NCI-H774 (cell line): ENCODE data around the gene ABCC5.

Source experiments
- DNase-seq: peaks from one replicate; lab custom pipeline; 2025; lab: John Stamatoyannopoulos, UW

Gene ABCC5

DNA sequence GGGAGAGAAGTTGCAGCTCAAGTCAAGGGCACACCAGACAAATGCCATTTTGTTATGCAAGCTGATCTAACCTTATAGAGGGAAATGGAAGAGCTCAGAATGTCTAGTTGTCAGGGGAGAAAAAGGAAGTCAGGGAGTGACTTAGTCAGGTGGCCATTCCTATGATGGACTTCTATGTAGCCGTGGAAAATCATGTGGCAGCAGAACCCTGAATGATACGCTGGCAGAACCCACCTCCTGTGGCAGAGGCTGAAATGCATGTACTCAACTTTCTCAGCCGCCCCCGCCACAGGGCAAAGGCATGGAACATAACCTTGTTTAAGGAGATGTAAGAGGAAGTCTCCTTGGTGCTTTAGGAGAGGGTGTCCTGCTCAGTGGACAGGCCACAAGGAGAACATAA is 95.3 kb downstream of the ABCC5 start:
- DNase-seq, result no peak

DNA sequence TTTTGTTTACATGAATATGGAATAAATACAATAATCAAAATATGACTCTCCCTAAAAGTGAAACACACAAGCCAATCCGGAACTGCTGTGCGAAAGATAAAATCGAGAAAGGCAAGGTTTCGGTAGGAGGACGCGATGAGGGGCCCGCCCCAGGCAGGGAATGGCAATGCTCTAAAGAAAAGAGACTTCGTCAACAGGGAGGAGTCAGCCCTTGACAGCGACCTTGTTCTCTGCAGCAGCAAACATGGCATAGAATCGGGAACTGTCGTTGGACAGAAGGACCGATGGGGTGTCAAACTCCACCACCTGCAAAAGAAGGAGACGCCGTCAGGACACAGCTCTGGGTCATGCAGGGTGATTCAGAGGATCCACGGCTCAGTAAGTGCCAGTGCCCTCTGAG is 96.6 kb downstream of the ABCC5 start:
- DNase-seq, result no peak

DNA sequence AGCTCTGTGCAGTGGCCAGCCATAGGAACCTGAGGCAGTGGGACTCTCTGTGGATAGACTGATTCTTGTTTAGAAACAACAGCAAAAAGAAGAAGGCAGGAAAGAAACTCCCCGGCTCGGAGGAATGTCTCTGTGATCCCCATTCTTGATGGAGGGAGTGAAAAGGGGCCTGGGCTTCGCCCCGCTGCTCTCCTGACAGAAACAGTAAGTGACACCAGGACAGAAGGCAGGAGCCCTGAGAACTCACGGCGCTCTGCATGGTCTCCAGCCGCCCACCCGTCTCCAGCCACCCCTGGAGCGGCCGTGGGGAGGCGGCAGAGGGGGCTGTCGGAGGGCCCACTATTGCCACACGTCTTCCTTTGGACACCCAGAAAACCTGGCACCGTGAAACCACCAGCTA is 97.3 kb downstream of the ABCC5 start:
- no peak for DNase-seq

DNA sequence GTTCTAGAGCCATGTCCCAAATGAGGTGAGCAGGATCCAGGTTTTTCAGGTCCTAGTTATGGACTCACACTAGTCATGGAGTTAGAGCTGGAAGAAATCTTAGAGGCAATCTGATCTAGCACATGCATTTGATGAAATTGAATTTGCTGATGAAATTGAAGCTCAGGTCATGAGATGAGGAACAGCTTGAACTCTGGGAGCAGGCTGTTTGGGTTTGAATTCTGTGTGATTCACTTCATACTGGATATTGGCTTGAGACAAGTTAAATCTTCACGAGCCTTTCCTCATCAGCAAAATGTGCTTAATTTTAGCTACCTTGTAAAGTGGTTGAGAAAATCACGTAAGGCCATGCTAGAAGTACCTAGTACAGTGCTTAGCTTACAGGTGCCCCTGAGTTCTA is 99.5 kb downstream of the ABCC5 start:
- DNase-seq, result no peak

DNA sequence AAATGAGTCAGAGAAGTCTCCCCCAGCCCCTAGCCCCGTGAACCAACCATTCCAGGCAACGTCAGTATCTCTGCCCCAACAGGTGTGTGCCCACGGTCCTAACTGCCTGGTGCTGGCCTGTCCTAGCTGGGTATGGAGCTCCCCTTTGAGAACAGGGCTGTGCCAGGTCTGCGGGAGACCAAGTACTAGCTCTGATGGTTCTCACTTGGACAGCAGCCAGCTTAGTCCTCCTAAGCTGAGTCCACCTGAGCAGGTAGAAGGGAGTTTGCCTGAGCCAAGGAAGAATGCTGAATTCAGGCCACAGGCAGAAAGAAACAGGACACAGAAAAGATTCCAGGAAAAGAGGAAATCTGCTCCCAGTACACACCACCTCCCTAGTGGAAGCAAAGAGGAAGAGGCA is 99.9 kb downstream of the ABCC5 start:
- no peak for DNase-seq

DNA sequence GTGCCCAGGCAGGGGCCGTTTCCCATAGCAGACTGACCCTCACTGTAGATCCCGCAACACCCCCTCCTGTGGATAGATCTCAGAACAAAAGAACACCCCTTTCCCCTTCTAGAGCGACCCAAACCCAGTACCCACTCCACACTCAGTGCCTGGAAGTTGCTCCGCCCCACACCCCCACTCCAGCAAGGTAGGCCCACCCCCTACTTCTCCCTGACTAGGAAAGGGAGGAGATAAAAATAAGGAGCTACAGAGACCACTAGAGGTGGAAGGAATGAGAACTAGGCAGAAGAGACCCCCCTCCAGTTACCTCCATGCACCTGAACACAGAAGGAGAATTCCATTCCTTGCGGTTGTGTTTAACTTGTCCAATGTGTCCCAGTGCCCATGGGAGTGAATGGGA is 102.8 kb downstream of the ABCC5 start:
- DNase-seq, result no peak

DNA sequence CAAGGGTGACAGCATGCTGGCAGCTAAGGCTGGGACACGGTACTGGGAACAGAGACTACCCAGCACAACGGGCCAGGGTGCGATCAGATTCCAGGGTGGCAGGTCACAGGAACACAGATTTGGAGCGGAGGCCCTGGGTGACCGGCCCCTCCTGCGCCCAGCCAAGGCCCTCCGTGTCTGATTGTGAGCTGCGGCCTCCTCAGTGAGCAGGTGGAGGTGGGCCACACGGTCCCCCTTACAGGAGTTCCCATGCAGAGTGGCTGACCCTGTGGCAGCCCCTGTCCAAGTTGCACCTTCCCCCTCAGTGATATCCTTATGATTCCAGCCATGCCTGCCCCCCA is 104.1 kb downstream of the ABCC5 start:
- no peak for DNase-seq

DNA sequence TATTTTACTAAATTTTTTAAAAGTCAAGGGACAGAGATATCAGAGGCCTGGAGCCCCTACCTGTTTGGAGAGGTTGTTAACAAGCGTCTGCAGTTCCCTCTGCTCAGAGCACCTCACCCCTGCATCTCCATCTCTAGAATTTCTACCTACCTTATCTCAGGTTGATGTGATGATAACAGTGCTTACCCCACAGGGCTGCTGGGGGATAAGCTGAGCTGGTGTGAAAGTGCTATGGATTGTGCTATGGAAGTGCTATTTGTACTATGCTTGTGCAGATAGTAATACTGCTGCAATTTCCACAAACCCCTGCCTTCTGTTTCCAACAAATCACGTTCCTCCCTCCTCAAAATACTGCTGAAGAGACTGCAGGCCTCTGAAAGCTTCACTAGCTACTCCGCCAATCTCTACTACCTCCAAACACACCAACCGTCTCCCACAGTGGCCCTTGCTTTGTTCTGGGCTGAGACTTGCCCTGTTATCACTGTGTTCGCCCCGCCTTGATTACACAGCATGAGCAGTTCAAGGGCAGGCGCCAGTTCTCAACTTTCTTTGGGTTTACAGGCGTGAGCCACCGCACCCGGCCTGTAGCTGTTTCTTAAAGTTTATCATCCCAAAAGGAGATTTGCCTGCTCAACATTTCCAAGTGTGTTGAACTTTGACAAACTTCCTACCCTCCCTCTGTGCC is 104.6 kb downstream of the ABCC5 start:
- DNase-seq, result no peak

DNA sequence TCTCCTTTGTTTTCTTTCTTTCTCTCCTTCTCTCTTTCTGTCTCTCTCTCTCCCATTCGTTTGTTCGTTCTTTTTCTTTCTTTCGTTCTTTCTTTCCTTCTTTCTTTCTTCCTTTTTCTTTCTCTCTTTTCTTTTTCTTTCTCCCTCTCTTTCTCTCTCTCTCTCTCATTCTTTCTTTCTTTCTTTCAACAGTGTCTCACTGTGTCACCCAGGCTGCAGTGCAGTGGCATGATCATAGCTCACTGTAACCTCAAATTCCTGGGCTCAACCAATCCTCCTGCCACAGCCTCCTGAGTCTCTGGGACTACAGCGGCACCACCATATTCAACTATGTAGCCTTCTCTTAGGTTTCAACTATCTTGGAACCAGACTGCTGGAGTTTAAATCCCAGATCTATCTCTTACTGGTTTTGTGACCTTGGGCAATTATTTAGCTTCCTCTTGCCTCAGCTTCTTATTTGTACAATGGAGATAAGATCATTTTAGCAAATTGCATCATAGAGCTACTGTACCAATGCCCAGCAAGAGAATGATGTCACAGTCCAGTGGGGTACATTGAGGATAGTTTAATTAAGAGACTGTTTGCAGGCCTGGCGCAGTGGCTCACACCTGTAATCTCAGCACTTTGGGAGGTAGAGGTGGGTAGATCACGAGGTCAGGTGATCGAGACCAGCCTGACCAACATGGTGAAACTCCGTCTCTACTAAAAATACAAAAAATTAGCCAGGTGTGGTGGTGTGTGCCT is 105.7 kb downstream of the ABCC5 start:
- DNase-seq, result no peak

DNA sequence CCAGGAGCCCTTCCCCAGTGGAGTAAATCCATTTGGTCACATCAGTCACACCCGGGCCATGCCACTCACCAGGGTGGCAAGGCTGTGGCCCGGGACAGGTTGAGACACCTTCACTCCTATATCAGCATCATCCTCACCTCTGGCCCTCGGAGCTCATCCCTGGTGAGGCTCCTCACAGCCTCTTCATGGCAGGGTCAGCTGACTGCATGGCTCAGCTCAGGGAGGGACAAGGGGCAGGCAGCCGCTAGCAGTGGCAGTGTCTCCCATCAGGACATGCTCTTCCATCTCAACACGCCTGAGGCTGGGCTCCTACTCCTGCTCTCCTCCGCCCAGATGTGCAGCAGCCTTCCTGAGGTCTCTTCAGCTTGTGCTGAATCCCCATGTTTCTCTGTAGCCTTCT is 106.6 kb downstream of the ABCC5 start:
- DNase-seq, result no peak

DNA sequence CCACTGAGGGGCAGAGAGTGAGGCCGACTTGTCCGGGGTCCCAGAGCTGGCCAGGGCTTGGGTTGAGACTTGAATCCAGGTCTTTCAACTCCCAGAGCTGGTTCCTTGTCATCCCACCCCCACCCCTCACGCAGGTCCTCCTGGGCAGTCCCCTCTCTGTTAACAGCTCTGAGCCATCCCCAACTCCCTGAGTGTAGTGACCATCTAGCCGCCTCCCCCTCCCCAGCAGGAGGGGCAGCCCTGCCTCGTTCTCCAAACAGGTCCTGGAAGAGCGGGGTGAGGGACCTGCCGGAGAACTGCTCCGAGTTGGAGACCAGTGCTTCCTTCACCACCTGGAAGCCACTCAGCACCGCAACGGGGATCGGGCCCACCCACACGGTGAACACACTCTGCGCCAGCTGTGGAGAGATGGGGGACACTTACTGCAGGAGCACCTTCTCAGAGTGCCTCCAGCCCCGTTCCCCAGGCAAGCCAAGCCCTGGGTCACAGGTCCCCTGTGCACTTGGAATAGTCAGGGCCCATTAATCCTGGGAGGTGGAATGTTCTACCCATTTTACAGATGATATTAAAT is 108.6 kb downstream of the ABCC5 start:
- DNase-seq, result no peak

DNA sequence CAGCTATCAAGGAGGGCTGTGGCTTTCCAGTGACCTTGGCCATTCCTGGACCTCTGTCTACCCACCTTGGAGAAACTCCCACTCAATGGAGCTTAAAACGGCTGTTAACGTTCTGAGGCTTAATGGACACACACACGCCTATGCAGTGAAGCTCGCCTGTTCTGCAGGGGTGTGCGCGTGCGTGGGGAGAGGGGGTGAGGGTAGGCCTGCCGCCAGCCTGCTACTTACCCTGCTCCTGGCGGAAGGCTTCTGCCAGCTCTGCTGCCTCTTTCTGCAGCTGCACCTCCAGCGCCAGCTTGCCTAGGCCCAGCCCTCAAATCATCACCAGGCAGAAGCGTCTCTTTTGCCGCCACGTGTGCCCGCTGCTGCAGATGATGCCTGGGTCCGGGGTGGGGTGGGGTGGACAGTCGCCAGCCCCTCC is 109.8 kb downstream of the ABCC5 start:
- no peak for DNase-seq

DNA sequence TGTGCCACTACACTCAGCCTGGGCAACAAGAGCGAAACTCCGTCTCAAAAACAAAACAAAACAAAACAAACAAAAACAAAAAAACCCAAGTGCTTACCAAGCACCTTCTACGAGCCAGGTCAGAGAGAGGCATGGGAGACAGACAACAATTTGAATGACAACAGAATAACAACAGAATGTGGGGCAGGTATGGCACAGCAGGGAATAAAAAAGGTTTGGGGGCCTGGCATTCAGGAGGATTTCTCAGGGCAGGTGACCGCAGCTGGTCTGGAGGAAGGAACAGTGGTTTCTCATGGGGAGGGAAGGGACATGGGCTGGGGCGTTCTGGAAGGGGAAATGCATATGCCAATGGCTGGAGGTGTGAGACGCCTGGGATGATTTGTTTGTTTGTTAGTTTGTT is 110.5 kb downstream of the ABCC5 start:
- no peak for DNase-seq

DNA sequence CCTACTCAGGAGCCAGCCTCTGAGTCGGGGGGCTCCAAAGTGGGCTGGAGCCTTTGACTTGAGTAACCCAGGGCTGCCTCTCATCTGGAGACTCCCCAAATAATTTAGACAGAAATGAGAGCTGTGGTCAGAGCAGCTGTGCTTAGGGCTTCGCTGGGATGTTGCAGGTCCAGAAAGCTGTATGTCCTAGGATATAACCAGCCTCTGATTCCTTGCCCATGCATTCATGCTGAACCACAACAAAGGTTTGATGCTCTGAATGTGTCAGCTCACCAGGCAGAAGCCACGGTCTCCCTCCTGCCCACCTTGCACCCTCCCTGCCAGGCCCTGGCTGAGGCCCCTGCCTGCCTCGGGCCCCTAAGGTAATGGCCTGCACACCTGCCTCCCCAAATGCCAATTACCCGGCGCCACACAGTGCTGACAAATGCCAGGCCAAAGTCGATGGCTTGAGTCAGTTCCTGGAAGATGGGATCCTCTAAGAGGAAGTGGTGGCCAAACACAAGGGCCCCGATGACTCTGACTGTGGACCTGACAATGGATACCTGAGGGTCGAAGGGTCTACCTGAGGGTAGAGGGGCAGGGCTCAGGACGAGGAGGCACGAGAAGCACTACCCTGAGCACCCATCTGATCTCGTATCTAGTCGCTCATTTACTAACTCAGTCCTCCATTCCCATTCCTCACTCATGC is 111.3 kb downstream of the ABCC5 start:
- no peak for DNase-seq

DNA sequence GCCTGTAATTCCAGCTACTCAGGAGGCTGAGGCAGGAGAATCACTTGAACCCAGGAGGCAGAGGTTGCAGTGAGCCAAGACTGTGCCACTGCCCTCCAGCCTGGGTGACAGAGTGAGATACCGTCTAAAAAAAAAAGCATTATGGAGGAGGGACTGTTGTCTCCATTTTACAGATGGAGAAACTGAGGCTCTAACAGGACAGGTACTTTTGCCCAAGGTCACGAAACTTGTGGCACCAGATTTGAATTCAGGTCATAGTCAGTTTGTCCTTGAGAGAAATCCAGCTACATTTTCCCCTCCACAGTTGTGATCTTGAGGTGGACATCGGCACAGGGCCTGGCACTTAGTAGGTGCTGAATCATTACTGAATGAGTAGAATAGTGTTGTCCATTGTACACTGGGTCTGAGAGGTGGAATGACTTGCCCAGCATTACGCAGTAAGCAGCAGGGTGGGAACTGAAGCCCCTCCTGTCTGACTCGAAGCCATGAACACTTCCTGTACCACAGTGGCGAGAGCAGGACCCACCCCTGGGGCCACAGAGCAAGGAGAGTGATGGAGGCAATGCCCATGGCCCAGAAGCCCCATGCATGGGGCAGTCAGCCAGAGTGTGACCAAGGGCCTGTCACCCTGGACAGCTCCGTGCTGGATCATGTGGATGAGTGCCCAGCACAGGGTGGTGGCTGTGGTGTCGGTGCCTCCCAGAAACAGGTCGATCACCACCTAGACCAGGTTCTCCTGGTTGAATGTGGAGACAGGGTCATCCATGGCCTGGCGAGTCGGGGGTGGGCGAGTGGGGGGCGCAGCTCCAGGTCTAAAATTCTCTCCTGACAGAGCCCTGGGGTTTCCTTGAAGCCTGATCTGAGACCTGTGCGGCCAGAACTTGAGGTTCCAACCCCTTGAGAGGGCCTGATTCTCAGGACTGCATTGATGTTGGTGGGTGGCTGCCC is 112.6 kb downstream of the ABCC5 start:
- DNase-seq, result no peak

DNA sequence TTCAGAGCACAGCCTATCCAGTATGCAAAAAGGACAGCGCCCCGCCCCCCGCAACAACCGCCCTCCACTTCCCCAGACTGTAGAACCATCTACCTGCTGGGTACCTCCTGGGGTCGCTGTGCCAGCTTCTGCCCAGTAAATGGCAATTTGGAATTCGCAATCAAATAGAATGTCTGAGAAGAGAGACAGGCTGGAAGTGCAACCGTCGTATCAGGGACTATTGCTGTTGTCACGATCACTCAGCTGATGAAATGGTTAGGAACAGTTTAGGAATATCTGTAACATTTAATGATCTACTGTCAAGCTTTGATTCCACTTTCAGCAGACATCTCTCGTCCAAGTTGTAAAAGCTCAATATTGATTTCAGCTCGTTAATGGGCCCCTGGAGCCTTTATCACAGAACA is 119.7 kb downstream of the ABCC5 start:
- no peak for DNase-seq

DNA sequence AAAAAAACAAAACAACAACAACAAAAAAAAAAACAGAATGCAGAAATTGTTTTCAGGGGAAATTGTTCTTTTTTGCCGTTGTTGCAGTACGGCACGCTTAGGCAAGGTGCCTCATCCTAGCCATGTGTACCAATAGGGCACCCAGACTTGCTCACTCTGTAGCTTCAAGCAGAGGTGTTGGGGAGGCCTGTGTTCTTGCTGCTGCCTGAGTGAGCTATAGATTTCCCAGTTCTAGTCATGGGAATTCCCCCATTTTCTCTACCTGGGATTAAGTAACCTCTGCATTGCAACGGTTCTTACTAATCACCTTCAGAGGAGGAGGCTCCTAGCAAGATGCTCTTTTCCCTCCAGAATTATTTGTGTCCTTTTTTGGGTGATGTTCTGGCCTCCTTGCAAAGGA is 120.1 kb downstream of the ABCC5 start:
- no peak for DNase-seq

DNA sequence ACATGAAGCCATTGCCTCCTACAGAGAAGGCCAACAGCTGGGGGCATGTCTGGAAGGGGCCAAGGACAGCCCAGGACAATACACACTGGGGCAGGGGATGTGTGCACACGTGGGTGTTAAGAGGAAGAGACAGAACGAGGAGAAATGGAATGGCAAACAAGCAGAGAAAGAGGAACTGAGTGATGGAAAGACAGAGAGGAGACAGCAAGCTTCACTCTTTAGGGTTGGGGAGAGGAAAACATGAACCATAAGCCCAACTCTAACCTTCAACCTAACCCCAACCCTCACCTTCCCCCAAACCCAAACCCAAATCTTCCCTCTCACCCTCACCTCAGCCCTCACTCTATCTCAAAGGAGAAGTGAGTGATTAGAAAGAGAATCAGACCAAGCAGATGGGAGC is 121.1 kb downstream of the ABCC5 start:
- DNase-seq, result no peak

DNA sequence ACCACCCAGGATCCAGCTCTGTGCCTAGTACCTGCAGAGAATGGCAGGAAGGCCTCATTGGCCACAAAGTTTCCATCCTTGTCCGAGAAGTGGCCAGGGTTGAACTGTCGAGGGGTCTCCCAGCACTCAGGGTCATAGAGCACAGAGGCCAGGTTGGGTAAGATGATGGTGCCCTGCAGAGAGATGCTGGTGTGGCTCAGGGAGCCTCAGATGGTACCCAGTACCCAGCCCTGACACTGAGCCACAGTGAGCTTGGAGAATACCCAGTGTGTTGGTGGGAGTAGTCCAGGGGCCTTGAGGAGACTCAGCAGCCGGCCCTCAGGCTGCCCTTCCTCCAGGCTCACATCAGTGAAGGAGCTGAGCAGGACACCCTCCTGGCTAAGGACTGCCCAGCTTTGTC is 121.5 kb downstream of the ABCC5 start:
- DNase-seq, result no peak

DNA sequence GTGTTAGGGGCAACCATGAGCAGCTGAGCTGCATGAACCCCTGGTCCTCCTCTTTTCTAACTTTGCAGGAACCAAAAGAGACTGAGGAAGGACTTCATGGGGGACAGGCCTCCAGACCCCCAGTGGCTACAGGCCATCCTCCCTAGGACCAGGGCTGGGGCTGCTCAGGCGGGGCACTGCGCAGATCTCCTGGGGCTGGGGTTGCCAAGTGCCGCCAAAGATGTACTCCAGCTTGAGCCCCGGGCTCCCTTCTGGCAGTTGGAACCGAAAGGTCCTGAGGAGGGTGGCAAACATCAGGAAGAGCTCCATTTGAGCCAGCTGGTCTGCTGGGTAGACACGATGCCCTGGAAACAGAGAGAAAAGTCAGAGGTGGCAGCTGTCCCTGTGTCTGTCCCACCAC is 121.9 kb downstream of the ABCC5 start:
- DNase-seq, result no peak

DNA sequence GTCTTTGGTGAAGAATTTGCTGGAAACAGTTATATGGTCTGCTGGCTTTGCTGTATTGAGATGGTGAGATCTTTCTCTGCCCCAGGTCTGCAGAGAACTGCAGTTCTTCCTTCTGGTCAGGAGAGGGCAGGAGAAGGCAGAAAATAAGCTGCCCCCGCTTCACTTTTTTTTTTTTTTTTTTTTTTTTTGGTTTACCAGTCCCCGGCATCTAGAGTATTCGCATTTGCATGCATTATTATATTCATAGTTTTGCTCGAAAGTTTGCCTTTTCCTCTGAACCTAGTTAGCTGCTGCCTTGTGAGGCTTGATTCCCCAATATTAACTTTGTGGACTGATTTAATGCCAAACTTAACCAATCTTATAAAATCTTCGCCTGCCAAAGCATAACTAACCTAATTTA is 122.4 kb downstream of the ABCC5 start:
- DNase-seq, result peak; percentile 76

DNA sequence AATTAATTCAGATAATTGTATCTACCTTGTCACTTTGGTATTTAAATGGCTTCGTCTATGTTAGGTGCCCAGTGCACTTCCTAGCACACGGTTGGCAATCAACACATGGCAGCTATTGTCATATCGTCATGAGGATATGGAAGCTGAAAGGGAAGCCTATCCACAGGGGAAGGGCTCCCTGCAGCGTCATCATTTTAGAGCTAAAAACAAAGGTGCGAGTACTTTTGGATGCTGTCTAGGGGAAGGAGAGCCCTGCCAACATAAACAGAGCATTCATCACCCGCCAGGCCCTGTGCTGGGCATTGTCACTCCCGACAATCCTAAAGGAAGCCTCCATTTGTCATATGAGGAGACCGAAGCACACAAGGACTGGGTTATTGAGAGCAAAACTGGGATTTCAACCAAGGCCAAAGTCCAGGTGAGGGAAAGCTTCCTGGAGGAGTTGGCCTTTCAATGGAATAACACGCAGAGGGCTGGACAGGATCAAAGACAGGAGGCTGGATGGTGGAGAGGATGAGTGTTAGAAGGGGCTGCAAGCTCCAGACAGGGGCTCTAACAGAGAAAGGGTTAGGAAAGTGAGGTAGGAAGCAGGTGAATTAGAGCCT is 125.0 kb downstream of the ABCC5 start:
- DNase-seq, result no peak
